ENCODE results near the gene KIF1C. TPM values are rescaled to one million over a fixed set of nuclear protein-coding genes. Genes with fewer than 3 reads are reported as not detected.

KIF1C gene
- total and polyA plus RNA-seq, 8 donors: 22.3 to 103 (median 75.4) TPM

DNA sequence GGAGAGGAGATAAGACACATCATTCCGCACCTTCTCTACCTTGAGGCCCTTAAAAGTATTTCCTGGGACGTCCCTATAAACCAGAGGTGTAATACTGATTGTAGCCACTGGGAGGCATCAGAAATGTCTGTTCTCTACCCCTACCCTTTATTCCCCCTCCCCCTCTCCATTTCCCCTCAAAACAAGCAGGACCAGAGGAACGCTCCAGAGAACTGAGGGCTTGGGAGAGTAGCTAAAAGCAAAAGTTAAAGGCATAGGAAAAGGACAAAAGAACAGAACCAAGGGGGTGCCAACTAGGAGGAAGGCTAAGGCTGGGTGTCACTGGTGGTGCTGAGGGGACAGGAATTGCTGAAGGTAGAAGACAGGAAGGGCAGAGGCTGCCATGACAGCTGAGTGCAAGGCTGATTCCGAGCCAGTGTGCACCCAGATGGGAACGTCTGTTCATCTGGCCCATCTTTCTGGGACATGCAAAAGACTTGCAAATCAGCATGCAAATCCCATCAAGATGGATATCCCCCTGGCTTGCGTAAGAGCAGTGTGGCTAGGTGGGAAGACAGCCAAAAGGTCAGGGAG, 17.0 kb upstream of the KIF1C start:
- WGBS, 2 donors: 31 to 36% methylated on average over 6 of the region's 6 CpGs
- TF ChIP-seq CTCF (IDR thresholded peaks at IDR 0.05): peak; percentile 37 to 83 (median 67)
- H3K27me3 ChIP-seq: no peaks in the 10 kb centered on the region
- intact Hi-C loops (cut with DNase I): loop anchor here in 2 of 3 donors (2.0 to 10.0 kb wide), 2 partner anchors 46 to 82 kb away; partner anchors contain the start of gene GP1BA (in 1 of the 2)
- H3K4me1 ChIP-seq: peaks cover 0 to 2% (median 1%) of the 10 kb centered on the region in 3 donors
- FAIRE-seq (no peak), DNase-seq (no peak), ATAC-seq (peak; percentile 66 to 80 (median 76))
- peaks cover 0 to 15% (median 6%) of the 10 kb centered on the region in 3 donors for H3K36me3 ChIP-seq
- H3K4me3 ChIP-seq: no peak overlapping the region
- H3K9me3 ChIP-seq: no peaks in the 10 kb centered on the region
- no peak overlapping the region for H3K27ac ChIP-seq

DNA sequence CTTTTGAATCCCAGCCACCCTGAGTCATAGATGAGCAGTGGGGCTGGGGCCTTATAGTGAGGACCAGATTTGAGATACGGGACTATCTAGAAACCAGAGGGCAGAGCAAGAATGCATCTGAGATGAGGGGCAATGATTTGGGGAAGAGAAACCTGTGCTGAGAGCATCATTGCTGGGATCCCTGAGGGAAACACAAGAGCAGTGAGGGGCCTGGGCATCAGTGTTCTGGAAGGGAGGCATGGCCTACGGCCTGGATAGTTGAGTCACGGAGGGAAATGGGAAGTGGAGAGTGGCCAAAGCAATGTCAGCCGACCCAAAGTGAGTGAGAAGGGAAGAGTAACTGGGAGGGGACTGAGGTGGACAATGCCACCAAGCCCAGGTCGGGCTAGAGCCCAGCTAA, 15.4 kb upstream of the KIF1C start:
- DNase-seq: no peak

DNA sequence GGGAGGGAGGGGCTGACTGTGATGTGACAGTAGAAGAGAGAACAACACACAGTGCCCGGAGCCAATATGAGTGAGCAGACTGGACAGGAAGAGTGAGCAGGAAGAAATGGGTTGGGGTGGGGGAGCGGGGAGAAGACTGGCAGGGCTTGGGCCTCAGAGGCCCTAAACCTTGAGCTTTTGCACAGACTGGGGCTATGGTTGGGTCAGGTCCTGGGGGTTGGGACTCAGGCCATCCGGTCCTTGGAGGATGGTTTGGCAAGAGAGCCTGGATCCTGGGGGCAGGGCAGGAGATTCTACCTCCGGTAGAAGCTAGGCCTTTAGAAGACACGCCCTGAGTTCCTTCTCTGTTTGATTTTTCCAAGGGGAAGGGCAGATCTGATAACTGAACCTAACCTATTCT, 11.3 kb upstream of the KIF1C start:
- no peak for DNase-seq
- Histone ChIP-seq H3K9me3 (no peaks in the 10 kb centered on the region), H3K27ac (peak overlapping the region; percentile 82 to 96 (median 90)), H3K36me3 (peaks cover 0 to 6% (median 0%) of the 10 kb centered on the region in 3 donors), H3K4me1 (peaks cover 0 to 16% (median 4%) of the 10 kb centered on the region in 3 donors), H3K27me3 (no peaks in the 10 kb centered on the region), H3K4me3 (peak overlapping the region; percentile 82 to 94 (median 84))
- peak in 2 of 4 donors; percentile 1 to 2 for ATAC-seq
- FAIRE-seq: no peak
- TF ChIP-seq CTCF (IDR thresholded peaks at IDR 0.05): no peak
- intact Hi-C loops (cut with DNase I): loop anchor here in 1 of 3 donors (10.0 kb wide), 1 partner anchor 52 kb away; the partner anchor contains the start of gene GP1BA
- 26 to 35% methylated on average over 5 of the region's 5 CpGs for WGBS, 2 donors

More for the DNA sequence above, 15.4 kb upstream of the KIF1C start:
- ATAC-seq (no peak), FAIRE-seq (no peak)
- H3K4me1 ChIP-seq: peaks cover 0 to 8% (median 4%) of the 10 kb centered on the region in 3 donors
- H3K27ac ChIP-seq: no peak overlapping the region
- WGBS, 2 donors: 76 to 78% methylated on average over 5 of the region's 5 CpGs
- H3K27me3 ChIP-seq: no peaks in the 10 kb centered on the region
- H3K36me3 ChIP-seq: peaks cover 0 to 9% (median 6%) of the 10 kb centered on the region in 3 donors
- H3K9me3 ChIP-seq: no peaks in the 10 kb centered on the region
- intact Hi-C loops (cut with DNase I): loop anchor here in 1 of 3 donors (10.0 kb wide), 1 partner anchor 48 kb away; the partner anchor contains the start of gene GP1BA
- no peak overlapping the region for H3K4me3 ChIP-seq
- no peak for TF ChIP-seq CTCF (IDR thresholded peaks at IDR 0.05)

DNA sequence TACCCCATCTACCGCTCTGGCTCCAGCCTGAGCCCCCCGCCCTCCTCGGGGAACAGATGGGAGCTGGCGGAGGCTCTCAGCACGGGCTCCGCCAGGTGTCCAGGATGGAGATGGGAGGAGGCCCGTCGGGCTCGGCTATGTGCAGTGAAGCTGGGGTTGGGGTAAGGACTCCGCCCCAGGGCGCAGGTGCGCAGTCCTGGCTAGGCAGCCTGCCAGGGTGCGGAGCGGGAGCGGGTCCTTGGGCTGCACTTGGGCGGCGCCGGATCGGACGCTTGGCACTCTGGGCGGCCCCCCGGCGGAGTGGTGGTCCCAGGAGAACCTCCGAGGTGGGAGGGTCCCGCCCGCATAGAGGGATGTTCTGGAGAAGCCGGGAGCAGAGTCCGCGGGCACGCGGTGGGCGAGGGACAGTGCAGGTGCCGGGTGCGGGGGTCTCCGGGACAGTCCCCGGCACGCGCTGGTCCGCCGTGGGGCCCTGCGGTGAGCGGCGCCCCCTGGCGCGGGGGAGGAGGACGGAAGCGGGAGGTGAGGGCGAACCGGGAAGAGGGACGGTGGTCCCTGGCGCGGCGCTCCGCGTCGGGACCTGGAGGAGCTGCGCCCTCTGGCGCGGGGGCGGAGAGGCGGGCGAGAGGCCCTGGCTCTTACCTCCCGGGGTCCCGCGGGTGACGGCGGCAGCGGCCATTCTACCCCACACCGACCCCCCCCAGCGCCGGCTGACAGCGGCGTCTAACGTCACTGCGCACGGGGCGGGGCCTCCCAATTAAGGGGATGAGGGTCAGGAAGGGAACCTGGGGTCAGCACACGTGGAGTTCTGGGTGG, 10.6 kb upstream of the KIF1C start, which contains the start of gene CAMTA2:
Gene CAMTA2, minus strand, starts transcription at position 725 of the 816 bp plus-strand sequence. CDS start 1,453 bp downstream, outside the sequence.
- FAIRE-seq (no peak), DNase-seq (peak; percentile 86 to 95 (median 90)), ATAC-seq (peak; percentile 91 to 95 (median 92))
- intact Hi-C loops (cut with DNase I): loop anchor here in 1 of 3 donors (10.0 kb wide), 1 partner anchor 52 kb away; the partner anchor contains the start of gene GP1BA
- TF ChIP-seq CTCF (IDR thresholded peaks at IDR 0.05): peak; percentile 37 to 64 (median 58)
- 0% methylated on average over 59 to 78 of the region's 78 CpGs for WGBS, 2 donors
- H3K4me1 ChIP-seq: peaks cover 0 to 16% (median 4%) of the 10 kb centered on the region in 3 donors
- no peaks in the 10 kb centered on the region for H3K27me3 ChIP-seq
- H3K36me3 ChIP-seq: peaks cover 0 to 6% (median 0%) of the 10 kb centered on the region in 3 donors
- no peaks in the 10 kb centered on the region for H3K9me3 ChIP-seq
- H3K4me3 ChIP-seq: peak within 1 kb of the TSS; percentile 82 to 94 (median 84)
- H3K27ac ChIP-seq: peak within 1 kb of the TSS; percentile 82 to 96 (median 90)

All from pancreas (tissue), 10 donors.